RWPE2 (cell line): ENCODE results near the gene CALM3.
"Not testable (repeated sequence)": the region's sequence is repeated elsewhere in the genome, so short reads cannot be mapped to it uniquely, and the experiment has no call there.

Experiments used
- ATAC-seq: fragments of 200-7000 bp; cut with Tn5 transposase; 3 replicates; pipeline ENCODE4 v1.9.1; 2021; ENCODE audit warnings: low read depth
- DNase-seq: peaks from one replicate; pipeline ENCODE4 v3.0.0-alpha.2; 2020; ENCODE audit warnings: low spot score
- H3K27ac ChIP-seq: fragments of 450-650 bp; 2 replicates; pipeline ENCODE4 v1.5.1; 2017; ENCODE audit warnings: mild to moderate bottlenecking; ENCODE audit not compliant: poor library complexity, severe bottlenecking
- H3K27me3 ChIP-seq: fragments of 250-450 bp; sonication (Bioruptor Pico); 2 replicates; pipeline ENCODE4 v1.5.1; 2021; ENCODE audit warnings: mild to moderate bottlenecking, moderate library complexity; ENCODE audit not compliant: insufficient read depth, poor library complexity, severe bottlenecking
- H3K36me3 ChIP-seq: fragments of 250-450 bp; sonication (Bioruptor Pico); 2 replicates; pipeline ENCODE4 v1.5.1; 2020; ENCODE audit warnings: low read depth, mild to moderate bottlenecking, moderate library complexity
- H3K4me1 ChIP-seq: fragments of 250-450 bp; sonication (Bioruptor Pico); 2 replicates; pipeline ENCODE4 v1.5.1; 2021; ENCODE audit warnings: mild to moderate bottlenecking, moderate library complexity; ENCODE audit not compliant: insufficient read depth, poor library complexity, severe bottlenecking
- H3K4me3 ChIP-seq: fragments of 250-450 bp; sonication (Bioruptor Pico); 2 replicates; pipeline ENCODE4 v1.5.1; 2021; ENCODE audit warnings: mild to moderate bottlenecking, moderate library complexity; ENCODE audit not compliant: severe bottlenecking
- H3K9me3 ChIP-seq: fragments of 250-450 bp; sonication (Bioruptor Pico); 2 replicates; pipeline ENCODE4 v1.5.1; 2021; ENCODE audit warnings: mild to moderate bottlenecking, moderate library complexity; ENCODE audit not compliant: severe bottlenecking
- CTCF ChIP-seq: fragments of 450-650 bp; IDR thresholded peaks from one replicate; pipeline ENCODE4 v1.5.1; 2017; ENCODE audit warnings: mild to moderate bottlenecking, moderate library complexity; ENCODE audit not compliant: poor library complexity, severe bottlenecking

Gene CALM3

GRCh38 chr19:46559203-46559602 is 41.9 kb upstream of the CALM3 start:
- H3K4me1 ChIP-seq, result no peaks in the 10 kb centered on the region
- H3K27ac ChIP-seq, result no peak overlapping the region
- ATAC-seq, result no peak
- no peaks in the 10 kb centered on the region for H3K36me3 ChIP-seq
- no peaks in the 10 kb centered on the region for H3K9me3 ChIP-seq
- H3K27me3 ChIP-seq, result no peaks in the 10 kb centered on the region
- TF ChIP-seq CTCF, result no peak
- DNase-seq, result no peak
- H3K4me3 ChIP-seq, result no peak overlapping the region

GRCh38 chr19:46559675-46560074 is 41.5 kb upstream of the CALM3 start:
- not testable (repeated sequence) for H3K4me3 ChIP-seq, DNase-seq, H3K9me3 ChIP-seq, H3K4me1 ChIP-seq, H3K36me3 ChIP-seq, H3K27me3 ChIP-seq, H3K27ac ChIP-seq, ATAC-seq

- Histone ChIP-seq H3K27ac (no peak overlapping the region), H3K4me3 (no peak overlapping the region), H3K36me3 (no peaks in the 10 kb centered on the region), H3K27me3 (no peaks in the 10 kb centered on the region), H3K9me3 (no peaks in the 10 kb centered on the region), H3K4me1 (no peaks in the 10 kb centered on the region)
- ATAC-seq (no peak), DNase-seq (no peak)
- no peak for TF ChIP-seq CTCF
Observed at GRCh38 chr19:46564701-46565100, 36.4 kb upstream of the CALM3 start.

GRCh38 chr19:46571495-46571894 is 29.6 kb upstream of the CALM3 start:
- Histone ChIP-seq H3K4me1 (no peaks in the 10 kb centered on the region), H3K9me3 (no peaks in the 10 kb centered on the region), H3K36me3 (no peaks in the 10 kb centered on the region), H3K27me3 (no peaks in the 10 kb centered on the region), H3K27ac (no peak overlapping the region), H3K4me3 (no peak overlapping the region)
- DNase-seq, result no peak
- ATAC-seq, result peak; percentile 45; the same call in 1 of the 3 replicates
- no peak for TF ChIP-seq CTCF

- H3K4me3 ChIP-seq, result no peak overlapping the region
- no peak for TF ChIP-seq CTCF
- no peak for ATAC-seq
Observed at GRCh38 chr19:46573679-46574498, 27.2 kb upstream of the CALM3 start.

More at GRCh38 chr19:46573679-46574498, 27.2 kb upstream of the CALM3 start:
- Histone ChIP-seq H3K27ac (no peak overlapping the region), H3K4me1 (no peaks in the 10 kb centered on the region), H3K9me3 (no peaks in the 10 kb centered on the region), H3K36me3 (no peaks in the 10 kb centered on the region), H3K27me3 (no peaks in the 10 kb centered on the region)
- DNase-seq, result no peak
